ENCODE measurements around the gene CDSN.

CDSN gene

GRCh38 chr6:31144296-31144969, 24.2 kb upstream of the CDSN start:
- no peak for DNase-seq (ENCODE audit: extremely low read depth, low read depth)
- no peak overlapping the region for H3K4me3 ChIP-seq (replicated peaks; ENCODE audit: low read depth, low read length)
- no peak for TF ChIP-seq CTCF (IDR thresholded peaks at IDR 0.05; ENCODE audit: low read depth, low read length, missing control alignments)

- TF ChIP-seq CTCF (IDR thresholded peaks at IDR 0.05; ENCODE audit: low read depth, low read length, missing control alignments): no peak
- no peak overlapping the region for H3K4me3 ChIP-seq (replicated peaks; ENCODE audit: low read depth, low read length)
- DNase-seq (ENCODE audit: extremely low read depth, low read depth): no peak
Observed at GRCh38 chr6:31143148-31143547, 22.9 kb upstream of the CDSN start.

GRCh38 chr6:31142361-31142761, 22.1 kb upstream of the CDSN start:
- DNase-seq (ENCODE audit: extremely low read depth, low read depth): no peak
- TF ChIP-seq CTCF (IDR thresholded peaks at IDR 0.05; ENCODE audit: low read depth, low read length, missing control alignments): no peak

GRCh38 chr6:31140643-31141042, 20.4 kb upstream of the CDSN start:
- DNase-seq (ENCODE audit: extremely low read depth, low read depth): no peak
- TF ChIP-seq CTCF (IDR thresholded peaks at IDR 0.05; ENCODE audit: low read depth, low read length, missing control alignments): no peak
- no peak overlapping the region for H3K4me3 ChIP-seq (replicated peaks; ENCODE audit: low read depth, low read length)

More at GRCh38 chr6:31142361-31142761, 22.1 kb upstream of the CDSN start:
- no peak overlapping the region for H3K4me3 ChIP-seq (replicated peaks; ENCODE audit: low read depth, low read length)

GRCh38 chr6:31139599-31139998, 19.4 kb upstream of the CDSN start:
- H3K4me3 ChIP-seq (replicated peaks; ENCODE audit: low read depth, low read length): no peak overlapping the region
- no peak for TF ChIP-seq CTCF (IDR thresholded peaks at IDR 0.05; ENCODE audit: low read depth, low read length, missing control alignments)
- no peak for DNase-seq (ENCODE audit: extremely low read depth, low read depth)

GRCh38 chr6:31138982-31139381, 18.7 kb upstream of the CDSN start, which contains the start of gene PSORS1C2:
PSORS1C2 (minus strand) TSS chr6:31139066; CDS start chr6:31139026, 40 bp downstream.
- H3K4me3 ChIP-seq (replicated peaks; ENCODE audit: low read depth, low read length): no peak within 1 kb of the TSS

More at GRCh38 chr6:31138982-31139381, 18.7 kb upstream of the CDSN start, which contains the start of gene PSORS1C2:
- no peak for DNase-seq (ENCODE audit: extremely low read depth, low read depth)
- TF ChIP-seq CTCF (IDR thresholded peaks at IDR 0.05; ENCODE audit: low read depth, low read length, missing control alignments): no peak

All from HFF-Myc (cell line).